ENCODE results near the gene OGDH.

- TF ChIP-seq POLR2A (IDR thresholded peaks at IDR 0.05; ENCODE audit: low read depth, low read length) = no peak
- no peak for TF ChIP-seq USF2 (IDR thresholded peaks at IDR 0.05; ENCODE audit: low read depth, low read length)
- no peak for TF ChIP-seq MAZ (IDR thresholded peaks at IDR 0.05; ENCODE audit: borderline replicate concordance, low read depth, low read length)
- TF ChIP-seq CTCF (conservative IDR thresholded peaks at IDR 0.05; ENCODE audit: low read depth, low read length) = no peak
- TF ChIP-seq RAD21 (IDR thresholded peaks at IDR 0.05; ENCODE audit: low read length) = no peak
- TF ChIP-seq RFX5 (IDR thresholded peaks at IDR 0.05; ENCODE audit: low read depth, low read length) = no peak
- no peak for TF ChIP-seq CEBPB (IDR thresholded peaks at IDR 0.05; ENCODE audit: low read depth, low read length)
- no peak for TF ChIP-seq MXI1 (IDR thresholded peaks at IDR 0.05; ENCODE audit: borderline replicate concordance, low read depth, low read length)
- TF ChIP-seq MAFK (IDR thresholded peaks at IDR 0.05; ENCODE audit: low read depth, low read length) = no peak
- no peak for TF ChIP-seq CHD1 (IDR thresholded peaks at IDR 0.05; ENCODE audit: low read depth, low read length)
- no peak for TF ChIP-seq RCOR1 (IDR thresholded peaks at IDR 0.05; ENCODE audit: insufficient replicate concordance, low read length)
- TF ChIP-seq FOS (IDR thresholded peaks at IDR 0.05; ENCODE audit: low read depth, low read length) = no peak
- TF ChIP-seq SMC3 (IDR thresholded peaks at IDR 0.05; ENCODE audit: low read depth, low read length) = no peak
- TF ChIP-seq, protein P1, sequence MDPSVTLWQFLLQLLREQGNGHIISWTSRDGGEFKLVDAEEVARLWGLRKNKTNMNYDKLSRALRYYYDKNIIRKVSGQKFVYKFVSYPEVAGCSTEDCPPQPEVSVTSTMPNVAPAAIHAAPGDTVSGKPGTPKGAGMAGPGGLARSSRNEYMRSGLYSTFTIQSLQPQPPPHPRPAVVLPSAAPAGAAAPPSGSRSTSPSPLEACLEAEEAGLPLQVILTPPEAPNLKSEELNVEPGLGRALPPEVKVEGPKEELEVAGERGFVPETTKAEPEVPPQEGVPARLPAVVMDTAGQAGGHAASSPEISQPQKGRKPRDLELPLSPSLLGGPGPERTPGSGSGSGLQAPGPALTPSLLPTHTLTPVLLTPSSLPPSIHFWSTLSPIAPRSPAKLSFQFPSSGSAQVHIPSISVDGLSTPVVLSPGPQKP (IDR thresholded peaks at IDR 0.05; ENCODE audit: borderline replicate concordance, low read depth, low read length) = no peak
Observed at GRCh38 chr7:44712012-44712411, 105.6 kb downstream of the OGDH start.

Measured in IMR-90 (cell line).